GM15510 (cell line): Measurements from ENCODE around the gene C3orf20.

Experiments used
- POLR2A ChIP-seq: IDR thresholded peaks from 3 replicates; pipeline ENCODE4 v1.6.1; 2011; ENCODE audit warnings: borderline replicate concordance; ENCODE audit not compliant: insufficient read length; ENCODE audit errors: extremely low read depth

Gene C3orf20

DNA sequence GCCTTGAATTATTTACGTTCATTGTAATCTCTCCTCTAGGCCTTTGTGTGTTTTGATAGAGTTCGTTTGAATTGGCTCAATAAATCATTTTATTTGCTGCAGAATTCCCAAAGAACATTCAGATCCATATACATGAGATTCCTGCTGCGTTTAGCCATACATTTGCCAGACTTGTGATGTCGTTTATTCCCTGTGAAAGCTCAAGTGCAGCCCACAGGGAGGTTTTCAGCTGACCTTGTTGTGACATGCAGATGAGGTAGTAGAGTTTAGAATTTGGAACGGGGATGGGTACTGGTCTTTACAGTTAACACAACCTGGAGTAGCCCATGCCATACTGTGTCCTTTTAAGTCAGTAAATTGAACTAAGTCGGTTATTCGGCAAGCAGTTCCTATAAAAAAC lies at the start of gene C3orf20:
TSS of gene C3orf20 (plus strand) at position 301 of the 400 bp plus-strand sequence. CDS start 7,573 bp downstream, outside the sequence.
- TF ChIP-seq POLR2A: no peak

DNA sequence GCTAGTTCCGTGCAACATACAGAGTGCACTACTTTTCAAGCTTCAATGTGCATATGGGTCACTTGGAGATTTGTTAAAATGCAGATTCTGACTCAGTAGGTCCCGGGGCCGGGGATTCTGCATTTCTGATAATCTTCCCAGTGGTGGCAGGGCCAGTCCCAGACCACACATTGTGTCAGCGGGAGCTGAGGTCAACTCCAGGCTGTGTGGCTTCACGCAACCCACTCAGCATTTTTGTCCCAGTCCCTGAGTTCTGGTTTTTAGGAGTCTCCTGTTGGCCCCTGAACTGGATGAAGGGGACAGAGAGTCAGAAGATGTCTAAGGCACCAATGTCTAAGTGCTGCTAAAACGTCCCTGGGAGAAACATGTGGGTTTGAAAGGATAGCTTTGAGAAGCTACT lies 49.5 kb upstream of the C3orf20 start:
- TF ChIP-seq POLR2A: no peak

DNA sequence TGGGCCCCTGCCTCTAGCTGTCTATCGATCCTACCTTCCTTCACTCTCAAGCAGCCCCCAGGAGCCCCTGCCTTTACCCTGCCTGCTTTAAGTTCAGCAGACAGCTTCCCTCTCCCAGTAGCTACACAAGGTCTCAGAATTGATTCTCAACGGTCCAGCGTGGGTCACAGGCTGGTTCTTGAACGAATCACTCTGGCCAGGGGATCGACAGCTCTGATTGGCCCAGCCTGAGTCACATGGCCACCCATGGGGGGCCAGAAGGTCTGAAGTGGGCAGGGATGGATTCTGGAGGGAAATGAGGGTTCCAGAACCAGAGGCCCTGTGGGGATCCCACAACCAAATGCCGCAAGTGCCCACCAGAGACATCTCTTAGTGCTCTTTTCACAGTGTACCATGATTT lies 47.1 kb upstream of the C3orf20 start:
- no peak for TF ChIP-seq POLR2A

DNA sequence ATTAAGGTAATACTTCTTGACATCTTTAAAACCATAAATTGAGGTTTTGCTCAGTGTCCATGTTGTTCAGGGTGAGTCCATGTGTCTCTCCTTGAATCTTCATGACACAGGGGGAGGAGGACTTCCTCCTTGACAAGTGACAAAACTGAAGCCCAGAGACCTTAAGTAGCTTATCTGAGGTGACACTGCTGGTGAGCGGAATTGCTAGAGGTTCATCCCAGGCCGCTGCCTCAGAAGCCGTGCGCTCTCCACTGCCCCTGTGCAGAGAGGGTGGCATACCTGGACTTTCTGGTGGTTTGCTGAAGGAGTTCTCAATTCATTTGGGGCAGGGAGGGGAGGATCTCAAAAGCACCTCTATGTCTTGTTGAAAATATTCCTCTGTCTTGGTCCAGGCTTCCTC lies 46.5 kb upstream of the C3orf20 start:
- TF ChIP-seq POLR2A: no peak

DNA sequence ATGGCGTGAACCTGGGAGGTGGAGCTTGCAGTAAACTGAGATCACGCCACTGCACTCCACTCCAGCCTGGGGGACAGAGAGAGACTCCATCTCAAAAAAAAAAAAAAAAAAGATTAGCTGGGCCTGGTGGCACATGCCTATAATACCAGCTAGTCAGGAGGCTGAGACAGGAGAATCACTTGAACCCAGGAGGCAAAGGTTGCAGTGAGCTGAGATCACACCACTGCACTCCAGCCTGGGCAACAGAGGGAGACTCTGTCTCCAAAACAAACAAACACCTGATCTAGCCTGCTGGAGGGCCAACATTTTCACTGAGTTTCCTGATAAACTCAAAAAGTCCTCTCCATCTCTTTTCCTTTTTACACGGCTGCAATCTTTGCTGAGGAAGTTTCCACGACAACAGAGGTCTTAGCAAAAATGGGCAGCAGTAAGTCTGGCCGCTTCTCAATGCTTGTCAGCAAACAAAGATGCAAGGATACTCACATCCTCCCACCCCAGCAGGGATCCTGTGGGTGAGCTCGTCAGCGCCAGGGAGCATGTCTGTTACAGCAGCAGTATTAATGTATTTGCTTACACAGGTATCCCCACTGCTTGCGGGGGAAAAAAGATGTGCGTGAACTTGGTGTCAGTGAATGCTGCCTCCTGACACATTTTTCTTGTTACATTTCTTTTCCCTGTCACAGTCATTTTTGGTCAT lies 44.4 kb upstream of the C3orf20 start:
- TF ChIP-seq POLR2A: no peak

DNA sequence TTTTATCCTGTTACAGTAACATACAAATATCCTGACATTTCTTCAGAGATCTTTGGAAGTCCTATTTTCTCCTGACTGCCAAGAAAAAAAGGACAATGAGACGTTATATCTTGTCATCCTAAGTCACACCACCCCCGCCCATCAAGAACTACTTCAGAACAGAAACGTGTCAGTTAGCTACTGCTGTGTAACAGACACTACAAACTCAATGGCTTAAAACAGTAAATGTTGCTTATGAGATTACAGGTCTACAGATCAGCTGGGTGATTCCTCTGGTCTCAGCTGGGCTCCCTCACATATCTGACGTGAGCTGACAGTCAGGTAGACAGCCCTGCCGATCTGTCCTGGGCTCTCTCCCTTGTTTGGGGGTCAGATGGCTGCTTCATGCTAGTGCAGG lies 43.8 kb upstream of the C3orf20 start:
- TF ChIP-seq POLR2A: no peak

DNA sequence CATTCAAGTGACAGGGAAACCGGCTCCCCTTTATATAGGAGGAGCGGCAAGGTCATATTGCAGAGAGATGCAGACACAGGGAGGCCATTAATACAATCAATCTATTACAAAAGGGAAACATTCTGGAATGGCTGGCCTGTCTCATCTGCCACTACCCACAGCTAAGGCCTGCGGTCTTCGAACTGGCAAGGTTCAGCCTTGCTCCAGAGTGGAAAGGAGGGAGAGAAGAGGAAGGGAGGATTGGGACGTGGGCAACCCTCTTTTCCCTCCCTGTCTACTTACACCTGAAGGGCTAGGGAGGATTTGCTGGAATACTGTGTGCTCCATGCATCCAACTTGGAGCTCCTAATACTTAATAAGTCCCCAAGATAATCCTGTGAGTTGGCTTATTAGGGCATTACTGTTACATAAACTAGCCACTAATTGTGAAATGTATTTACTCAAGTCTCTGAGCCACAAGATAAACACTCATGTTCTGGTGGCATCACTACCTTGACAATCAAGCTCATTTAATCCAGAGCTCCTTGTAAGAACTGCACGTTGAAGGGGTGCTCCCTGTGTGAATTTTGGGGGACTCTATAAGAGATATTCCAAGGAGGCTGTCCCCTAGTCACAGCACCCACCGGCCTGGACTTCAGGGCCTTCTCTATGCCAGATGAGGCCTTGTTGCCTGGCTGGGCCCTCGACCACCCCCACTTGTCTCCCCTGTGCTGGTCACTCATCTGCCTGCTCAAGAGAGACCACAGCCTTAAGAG lies 43.1 kb upstream of the C3orf20 start:
- no peak for TF ChIP-seq POLR2A

DNA sequence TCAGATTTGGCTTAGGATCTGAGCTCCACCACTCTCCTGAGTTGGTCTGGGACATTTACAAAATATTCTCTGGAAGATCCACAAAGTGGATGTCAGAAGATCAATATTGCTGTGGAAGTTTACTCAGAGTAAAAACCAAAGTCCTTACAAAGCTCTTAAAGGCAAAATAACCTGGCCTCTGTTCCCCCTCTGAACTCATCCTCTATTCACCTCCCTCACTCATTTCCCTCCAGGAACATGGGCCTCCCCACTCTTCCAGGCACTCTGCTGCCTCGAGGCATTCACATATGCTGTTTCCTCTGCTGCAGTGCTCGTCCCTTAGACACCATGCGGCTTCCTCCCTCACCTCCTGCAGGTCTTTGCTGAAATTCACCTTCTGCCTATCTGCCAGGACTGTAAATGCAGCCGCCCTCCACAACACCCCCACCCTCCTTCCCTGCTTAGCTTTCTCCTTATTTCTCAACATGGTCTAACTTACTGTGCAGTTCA lies 42.5 kb upstream of the C3orf20 start:
- no peak for TF ChIP-seq POLR2A

DNA sequence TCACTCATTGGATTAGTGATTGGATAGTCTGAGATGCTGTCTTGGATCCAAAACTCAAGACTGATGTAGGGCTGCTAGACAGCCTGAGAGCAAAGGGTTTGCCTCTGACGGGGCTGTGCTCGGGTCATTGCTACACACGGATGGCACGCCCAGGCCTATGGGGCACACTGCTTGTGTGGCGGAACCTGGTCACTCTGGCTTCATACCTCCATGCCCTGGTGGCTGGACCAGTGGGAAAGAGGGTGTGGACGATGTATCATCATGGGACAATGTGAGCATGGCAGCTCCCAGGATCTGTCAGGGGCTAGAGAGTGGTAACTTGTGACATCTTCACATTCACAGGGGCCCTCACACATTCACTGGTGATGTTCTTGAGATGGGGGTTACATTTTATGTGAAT lies 41.5 kb upstream of the C3orf20 start:
- TF ChIP-seq POLR2A: no peak

DNA sequence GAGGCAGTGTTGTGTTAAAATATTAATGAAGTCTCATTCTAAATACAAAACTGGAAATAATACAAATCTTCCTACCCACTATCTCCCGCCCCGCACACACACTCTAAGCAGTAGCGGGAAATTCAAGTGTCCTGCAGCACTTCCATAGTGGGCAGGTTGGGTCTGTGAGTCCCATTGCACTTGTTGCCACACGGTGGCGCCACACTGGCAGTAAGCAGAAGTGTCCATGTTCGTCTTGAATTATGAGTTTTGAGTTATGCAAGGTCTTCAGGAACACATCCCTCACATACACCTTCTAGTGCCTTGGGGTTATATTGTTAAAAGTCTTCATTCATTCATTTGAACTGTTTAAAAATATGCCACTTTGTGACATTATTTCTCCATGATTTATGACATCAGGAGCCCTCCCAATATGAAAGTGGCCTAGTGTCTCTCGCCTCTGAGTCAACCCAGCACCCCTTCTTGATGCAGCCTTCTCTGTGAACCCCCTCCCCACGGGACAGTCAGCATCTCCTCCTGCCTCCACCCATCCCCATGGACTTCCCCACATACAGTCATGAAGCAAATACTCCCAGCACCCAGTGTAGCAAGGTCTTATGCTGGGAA lies 41.0 kb upstream of the C3orf20 start:
- no peak for TF ChIP-seq POLR2A

DNA sequence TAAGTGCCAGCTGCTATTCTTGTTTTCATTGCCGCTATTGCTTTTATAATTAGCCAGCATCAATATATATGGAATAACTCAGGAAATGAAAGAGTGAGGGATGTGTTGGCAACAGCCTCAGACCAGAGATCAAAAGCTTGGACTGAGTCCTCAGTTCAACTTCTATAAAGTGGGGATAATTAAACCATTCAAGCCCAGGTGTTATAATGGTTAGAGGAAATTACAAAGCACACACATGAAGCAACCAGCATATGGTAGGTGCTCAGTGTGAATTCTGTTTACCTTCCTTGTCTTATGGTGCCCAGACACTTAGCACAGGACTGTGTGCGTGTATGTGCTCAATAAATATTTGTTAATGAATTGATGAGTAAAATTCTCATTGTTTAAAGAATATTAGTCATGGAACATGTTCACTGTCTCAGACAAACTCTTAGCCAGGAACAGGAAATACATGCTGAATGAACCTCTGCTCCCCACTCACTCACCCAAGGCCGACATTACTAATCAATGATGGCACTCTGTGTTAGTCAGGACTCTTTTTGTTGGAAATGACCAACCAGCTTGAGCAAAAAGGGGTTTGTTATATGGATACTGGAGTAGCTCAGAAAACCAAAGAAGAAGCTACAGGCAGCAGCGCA lies 40.1 kb upstream of the C3orf20 start:
- no peak for TF ChIP-seq POLR2A

DNA sequence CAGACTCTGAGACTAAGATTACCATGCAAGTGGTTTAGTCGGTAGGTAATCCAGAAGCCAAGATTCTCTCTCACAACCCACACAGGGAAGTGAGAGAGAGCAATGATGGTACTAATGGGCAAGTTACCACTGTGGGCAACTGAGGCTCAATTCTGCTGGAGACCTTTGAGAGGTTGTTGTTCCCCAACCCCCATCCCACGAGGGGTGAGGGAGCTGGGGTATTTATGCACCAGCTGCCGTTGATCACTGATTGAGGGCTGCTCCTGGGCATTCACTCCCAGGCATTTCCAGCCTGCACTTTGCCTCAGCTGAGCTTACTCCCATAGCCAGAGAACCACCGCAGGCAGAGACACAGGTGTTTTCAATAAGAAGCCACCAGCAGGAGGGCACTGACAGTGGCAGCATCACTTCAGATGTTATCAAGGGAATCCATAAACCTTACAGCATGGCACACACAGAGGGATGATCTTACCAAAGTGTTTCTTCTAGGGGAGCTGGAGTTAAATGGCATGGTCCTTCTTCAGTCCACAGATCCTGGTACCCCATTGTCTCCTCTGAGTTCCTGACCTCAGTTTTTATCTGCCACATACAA lies 38.3 kb upstream of the C3orf20 start:
- no peak for TF ChIP-seq POLR2A

DNA sequence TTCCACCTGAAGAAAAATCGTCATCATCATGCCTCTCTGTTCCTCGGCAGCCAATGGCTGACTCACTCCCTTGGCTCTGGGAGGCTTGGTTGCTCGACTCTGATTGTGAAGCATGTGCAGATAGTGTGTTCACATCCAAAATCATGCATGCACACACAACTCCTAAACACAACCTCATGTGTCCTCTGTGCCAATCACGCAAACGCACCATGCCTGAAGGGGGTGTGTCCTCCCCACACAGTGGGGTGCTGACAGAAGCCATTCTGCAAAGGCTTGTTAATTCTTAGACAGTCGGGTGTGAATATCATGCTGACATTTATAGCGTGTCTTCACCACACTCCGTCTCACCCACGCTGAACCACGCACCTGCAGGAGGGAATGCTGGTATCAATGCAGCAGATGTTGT lies 34.8 kb upstream of the C3orf20 start:
- TF ChIP-seq POLR2A: no peak

DNA sequence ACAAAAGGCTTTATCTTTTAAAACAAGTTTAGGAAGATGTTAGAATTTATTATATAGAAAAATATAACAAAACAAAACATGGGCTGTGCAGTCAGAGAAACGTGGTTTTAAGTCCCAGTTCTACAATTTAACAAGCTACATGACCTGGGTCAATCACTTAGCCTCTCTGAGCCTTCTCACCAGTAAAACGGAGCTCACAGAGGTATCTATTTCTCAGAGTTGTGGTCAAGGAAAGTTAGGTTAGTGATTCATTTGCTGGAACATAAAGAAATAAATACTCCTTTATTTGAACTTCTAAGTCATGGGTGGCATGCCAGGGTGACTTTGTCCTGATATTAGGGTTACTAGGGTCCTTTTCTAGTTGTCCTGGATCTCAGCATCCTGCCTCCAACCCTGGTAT lies 34.2 kb upstream of the C3orf20 start:
- TF ChIP-seq POLR2A: no peak

DNA sequence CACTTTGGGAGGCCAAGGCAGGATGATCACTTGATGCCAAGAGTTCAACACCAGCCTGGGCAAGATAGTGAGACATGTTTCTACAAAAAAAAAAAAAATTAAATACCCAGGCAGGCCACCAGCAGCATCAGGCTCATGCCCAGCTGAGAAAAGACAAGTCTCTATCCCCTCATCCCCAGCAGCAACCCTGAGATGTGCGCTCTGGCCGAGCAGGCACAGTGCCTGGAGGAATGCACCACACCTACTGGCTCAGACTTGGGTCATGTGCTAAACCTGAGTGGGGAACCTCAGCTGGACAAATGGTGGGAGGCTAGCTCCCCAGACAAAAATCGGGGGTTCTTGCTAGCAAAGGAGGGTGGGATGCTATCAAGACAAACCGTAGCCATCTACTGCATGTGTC lies 33.6 kb upstream of the C3orf20 start:
- no peak for TF ChIP-seq POLR2A
